EH (cell line): ENCODE results near the gene RABIF.
"Not testable (repeated sequence)": the region's sequence is repeated elsewhere in the genome, so short reads cannot be mapped to it uniquely, and the experiment has no call there.

Source experiments
- DNase-seq: peaks from one replicate; pipeline ENCODE4 v3.0.0-alpha.2; 2015; ENCODE audit warnings: low read depth

RABIF gene

DNA sequence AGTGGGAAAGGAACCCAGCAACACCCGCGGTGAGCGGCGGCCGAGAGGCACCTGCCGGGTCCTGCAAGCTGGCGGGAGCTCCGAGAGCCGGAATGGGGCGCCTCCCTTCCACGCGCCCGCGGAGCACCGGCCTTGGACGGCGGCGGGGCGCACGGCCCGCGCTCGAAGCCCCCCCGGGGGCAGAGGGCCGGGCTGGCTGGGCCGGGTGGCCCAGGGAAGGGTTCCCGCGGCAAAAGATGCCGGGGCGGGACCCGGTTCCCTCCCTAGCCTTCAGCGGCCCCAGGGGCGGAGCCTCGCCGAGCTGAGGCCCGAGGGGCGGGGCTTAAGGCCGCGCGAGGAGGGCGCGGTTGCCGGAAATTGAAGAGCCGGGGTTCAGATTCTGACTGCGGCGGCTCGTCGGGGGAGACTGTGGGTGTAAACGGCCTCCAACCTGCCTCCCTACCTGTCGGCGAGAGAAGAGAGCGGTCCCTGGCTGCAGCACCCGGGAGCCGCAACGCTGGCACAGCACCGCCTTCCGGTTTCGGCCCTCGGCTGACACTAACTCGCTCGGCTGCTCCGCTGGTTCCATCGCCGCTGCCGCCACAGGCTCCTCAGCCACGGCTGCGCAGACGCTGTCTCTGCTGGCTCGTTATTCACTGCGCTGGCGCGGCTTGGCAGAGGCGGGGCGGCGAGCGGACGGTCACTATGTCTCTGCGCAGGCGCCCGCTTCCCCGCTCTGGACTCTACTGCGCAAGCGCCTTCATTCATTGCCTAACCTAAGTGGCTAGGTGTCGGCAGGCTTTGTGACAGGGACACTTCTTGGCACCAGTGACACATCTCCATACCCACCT, at the start of gene RABIF:
Gene RABIF, minus strand, starts transcription at position 619 of the 830 bp plus-strand sequence. Its CDS starts 51 bp downstream, at position 568.
- DNase-seq, result peak; percentile 96

DNA sequence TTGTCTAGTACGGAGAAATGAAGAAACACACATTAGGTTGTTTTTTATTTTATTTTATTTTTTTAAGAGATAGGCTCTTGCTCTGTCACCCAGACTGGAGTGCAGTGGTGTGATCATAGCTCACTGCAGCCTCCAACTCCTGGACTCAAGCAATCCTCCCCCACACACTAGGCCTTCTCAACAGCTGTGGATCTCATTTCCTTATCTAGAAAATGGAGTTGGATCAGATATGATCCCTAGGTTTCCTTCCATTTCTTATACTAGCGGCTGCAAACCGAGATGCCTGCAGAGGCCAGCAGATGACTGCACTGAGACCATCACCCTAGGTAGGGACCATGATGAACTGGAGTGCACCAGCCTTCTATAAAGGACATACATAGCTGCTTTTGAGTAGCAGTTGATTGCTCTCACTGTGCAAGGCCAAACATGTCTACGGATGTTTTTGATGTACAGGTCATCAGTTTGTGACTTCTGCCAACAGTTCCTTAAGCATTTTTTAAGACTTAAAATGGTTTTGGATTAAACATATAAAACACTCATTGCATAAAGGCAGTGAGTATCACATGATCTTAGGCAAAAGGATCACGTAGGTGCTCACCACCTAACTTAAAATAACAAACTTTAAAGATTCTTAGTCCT, 49.5 kb upstream of the RABIF start:
- no peak for DNase-seq

- not testable (repeated sequence) for DNase-seq
Observed at GRCh38 chr1:202936409-202936808, 47.5 kb upstream of the RABIF start.

DNA sequence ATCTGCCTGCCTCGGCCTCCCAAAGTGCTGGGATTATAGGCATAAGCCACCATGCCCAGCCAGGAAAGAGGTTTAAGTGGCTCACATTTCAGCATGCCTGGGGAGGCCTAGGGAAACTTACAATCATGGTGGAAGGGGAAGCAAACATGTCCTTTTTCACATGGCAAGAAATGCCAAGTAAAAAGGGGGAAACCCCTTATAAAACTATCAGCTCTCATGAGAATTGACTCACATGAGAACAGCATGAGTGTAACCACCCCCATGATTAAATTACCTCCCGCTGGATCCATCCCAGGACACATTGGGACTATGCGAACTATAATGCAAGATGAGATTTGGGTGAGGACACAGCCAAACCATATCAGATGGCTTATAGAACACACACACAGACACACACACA, 46.9 kb upstream of the RABIF start:
- DNase-seq, result no peak

GRCh38 chr1:202934755-202935154, 45.8 kb upstream of the RABIF start:
- no peak for DNase-seq

- no peak for DNase-seq
Observed at GRCh38 chr1:202932476-202932875, 43.5 kb upstream of the RABIF start.

DNA sequence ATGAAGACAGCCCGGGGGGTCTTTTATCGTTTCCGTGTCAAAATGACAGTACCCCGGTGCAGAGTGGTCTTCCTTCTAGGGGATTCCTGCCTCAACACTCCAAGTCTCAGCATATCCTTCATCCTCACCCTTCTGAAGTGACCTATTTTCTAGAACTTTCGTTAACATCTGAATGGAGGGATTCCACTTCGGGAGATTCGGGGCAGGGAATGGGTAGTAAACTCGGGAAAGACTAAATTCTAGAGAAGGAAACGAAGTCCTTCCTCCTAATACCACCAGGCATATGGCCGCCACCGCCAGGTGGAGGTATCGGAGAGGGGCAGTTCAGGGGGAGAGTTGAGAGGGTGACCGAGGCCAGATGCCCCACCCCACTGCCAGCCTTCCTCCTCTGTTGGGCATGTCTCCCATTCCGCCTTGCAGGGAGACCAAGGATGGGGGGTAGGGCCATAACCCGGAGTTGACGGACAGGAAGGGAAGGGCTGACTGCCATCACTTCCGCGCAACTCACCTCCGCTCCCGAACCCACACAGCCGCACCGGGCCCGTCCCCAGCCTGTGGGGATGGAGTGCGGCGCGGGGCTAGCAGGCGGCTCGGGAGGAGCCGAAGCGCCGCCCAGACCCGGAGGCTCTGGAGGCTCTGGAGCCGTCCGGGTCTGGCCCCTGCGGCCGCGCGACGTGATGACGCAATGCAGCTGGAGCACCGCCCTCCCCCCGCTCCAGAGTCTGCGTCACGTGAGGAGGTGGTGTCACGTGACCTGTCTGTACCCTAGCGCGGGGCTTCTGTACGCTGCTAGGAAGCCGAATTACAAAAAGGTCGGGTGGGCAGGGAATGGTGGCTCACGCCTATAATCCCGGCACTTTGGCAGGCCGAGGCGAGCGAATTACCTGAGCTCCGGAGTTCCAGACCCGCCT, 37.9 kb upstream of the RABIF start, which contains the start of gene KLHL12:
Gene KLHL12, minus strand, starts transcription at position 654 of the 911 bp plus-strand sequence. CDS start 2,072 bp downstream, outside the sequence.
- peak; percentile 96 for DNase-seq

- no peak for DNase-seq
Observed at GRCh38 chr1:202923533-202923932, 34.6 kb upstream of the RABIF start.

GRCh38 chr1:202919615-202920014, 30.7 kb upstream of the RABIF start:
- no peak for DNase-seq

- DNase-seq, result no peak
Observed at GRCh38 chr1:202915146-202915545, 26.2 kb upstream of the RABIF start.

- not testable (repeated sequence) for DNase-seq
Observed at GRCh38 chr1:202912476-202912875, 23.5 kb upstream of the RABIF start.

- no peak for DNase-seq
Observed at GRCh38 chr1:202909494-202909893, 20.5 kb upstream of the RABIF start.

- no peak for DNase-seq
Observed at GRCh38 chr1:202908998-202909397, 20.0 kb upstream of the RABIF start.

DNA sequence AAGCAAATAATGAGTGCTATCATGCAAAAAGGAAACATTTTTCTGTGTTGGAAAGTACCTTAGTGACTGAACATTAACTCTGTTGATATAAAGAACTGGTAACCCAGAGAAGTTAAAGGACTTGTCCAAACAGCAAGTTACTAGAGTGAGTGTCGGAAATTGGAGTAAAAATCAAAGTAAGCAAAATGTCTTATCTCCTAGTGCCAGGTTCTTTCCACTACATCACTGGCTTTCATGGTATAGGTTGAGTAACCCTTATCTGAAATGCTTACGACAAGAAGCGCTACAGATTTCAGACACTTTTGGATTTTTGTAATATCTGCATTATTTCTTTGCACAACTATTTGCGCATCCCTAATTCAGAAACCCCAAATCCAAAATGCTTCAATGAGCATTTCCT, 16.4 kb upstream of the RABIF start:
- DNase-seq, result no peak

DNA sequence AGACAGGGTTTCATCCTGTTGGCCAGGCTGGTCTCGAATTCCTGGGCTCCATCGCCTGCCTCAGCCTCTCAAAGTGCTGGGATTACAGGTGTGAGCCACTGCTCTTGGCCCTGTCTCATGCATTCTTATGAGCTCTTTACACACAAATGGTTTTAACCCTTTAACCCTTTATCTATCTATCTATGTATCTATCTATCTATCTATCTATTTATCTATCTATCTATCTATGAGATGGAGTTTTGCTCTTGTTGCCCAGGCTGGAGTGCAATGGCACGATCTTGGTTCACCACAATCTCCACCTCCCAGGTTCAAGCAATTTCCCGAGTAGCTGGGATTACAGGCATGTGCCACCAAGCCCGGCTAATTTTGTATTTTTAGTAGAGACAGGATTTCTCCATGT, 14.9 kb upstream of the RABIF start:
- not testable (repeated sequence) for DNase-seq

DNA sequence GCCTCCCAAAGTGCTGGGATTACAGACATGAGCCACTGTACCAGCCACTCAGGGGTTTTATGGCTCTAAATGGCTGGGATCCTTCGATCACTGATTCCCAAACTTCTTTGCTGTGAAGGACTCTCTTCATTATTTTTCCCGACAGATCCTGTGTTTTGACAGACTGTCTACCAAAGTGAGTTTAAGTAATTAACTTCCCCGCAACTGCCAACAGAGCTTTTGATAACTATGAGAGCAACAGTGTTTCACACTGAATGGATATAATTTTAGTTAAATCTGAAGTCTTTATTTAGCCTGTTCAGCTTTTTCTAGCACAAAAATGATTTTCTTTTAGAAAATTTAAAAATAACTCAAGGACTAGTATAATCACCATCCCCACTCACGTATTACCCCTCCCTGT, 12.6 kb upstream of the RABIF start:
- DNase-seq, result no peak

DNA sequence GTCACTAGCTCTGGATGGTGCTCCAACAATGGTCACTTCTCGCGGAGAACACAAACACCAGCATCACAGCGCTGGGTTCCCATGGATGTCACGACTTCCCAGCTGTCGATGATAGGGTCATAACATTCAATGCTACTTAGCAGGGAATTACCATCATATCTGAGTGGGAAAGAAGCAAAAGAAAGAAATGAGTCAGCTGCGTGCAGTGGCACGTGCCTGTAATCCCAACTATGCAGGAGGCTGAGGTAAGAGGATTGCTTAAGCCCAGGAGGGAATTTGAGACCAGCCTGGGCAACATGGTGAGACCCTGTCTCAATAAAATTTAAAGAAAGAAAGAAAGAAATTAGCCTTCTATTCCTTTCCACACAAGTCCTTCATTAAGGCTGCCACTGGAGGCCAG, 3.6 kb upstream of the RABIF start:
- DNase-seq, result no peak

- peak; percentile 77 for DNase-seq
Observed at GRCh38 chr1:202890392-202890791, 1.4 kb upstream of the RABIF start.

DNA sequence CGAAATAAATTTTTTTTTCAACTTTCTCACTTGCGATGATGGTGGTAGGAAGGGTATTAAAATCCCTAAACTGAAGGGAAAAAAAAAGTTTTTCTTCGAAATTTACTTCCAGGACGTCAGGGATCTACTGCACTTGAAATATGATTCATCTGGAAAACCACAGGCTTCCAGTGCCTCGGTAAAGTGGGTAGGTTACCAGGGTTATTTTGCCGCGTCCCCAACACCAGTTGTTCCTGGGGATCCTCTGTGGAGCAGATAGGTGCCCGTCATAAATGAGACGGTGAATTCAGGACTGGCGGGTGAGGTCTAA, 773 bp downstream of the RABIF start:
- peak; percentile 54 for DNase-seq

- no peak for DNase-seq
Observed at GRCh38 chr1:202880961-202881460, 7.9 kb downstream of the RABIF start.

- no peak for DNase-seq
Observed at GRCh38 chr1:202880062-202880461, 8.9 kb downstream of the RABIF start.

- no peak for DNase-seq
Observed at GRCh38 chr1:202879128-202879527, 9.8 kb downstream of the RABIF start.
